HT-29 (cell line): Measurements from ENCODE around the gene VPS4B. TPM values are rescaled to one million over a fixed set of nuclear protein-coding genes. Genes with fewer than 3 reads are reported as not detected.

Experiments
- DNase-seq: peaks from one replicate; pipeline ENCODE4 v3.0.0-alpha.2; 2015; ENCODE audit warnings: low spot score
- total RNA-seq: library from RNA; depleted of rRNA; stranded (reverse); fragments of >200 nt; shearing (Covaris generic); gene quantifications from 2 replicates; pipeline ENCODE4 v1.2.3, GENCODE V29; 2014

The VPS4B gene
- total RNA-seq, 1 experiment from 2014 or later = 16.7 TPM

GRCh38 chr18:63430526-63430925 lies 8.2 kb upstream of the VPS4B start:
- DNase-seq = no peak

GRCh38 chr18:63427558-63427957 lies 5.3 kb upstream of the VPS4B start:
- DNase-seq = no peak

DNA sequence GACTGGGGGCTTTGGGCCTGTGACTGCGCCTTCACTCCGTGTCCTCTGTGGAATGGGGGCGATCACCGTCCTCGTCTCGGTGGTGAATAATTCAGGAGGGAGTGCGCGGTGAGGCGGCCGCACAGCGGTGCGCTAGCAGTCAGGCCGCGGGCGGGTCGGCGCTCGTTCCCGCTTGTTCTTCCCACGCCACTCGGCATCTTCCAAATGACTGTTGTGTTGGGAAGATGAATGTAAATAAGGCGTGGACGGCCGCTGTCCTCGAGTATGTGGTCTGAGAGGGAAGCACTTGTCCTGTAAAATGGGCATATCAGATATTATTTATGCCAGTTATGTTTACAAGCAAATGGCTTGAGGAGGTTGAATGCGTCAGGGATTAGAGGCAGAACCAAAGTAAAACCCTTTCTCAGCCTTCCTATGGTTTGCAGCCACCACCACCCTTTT lies 608 bp upstream of the VPS4B start:
- DNase-seq = no peak

DNA sequence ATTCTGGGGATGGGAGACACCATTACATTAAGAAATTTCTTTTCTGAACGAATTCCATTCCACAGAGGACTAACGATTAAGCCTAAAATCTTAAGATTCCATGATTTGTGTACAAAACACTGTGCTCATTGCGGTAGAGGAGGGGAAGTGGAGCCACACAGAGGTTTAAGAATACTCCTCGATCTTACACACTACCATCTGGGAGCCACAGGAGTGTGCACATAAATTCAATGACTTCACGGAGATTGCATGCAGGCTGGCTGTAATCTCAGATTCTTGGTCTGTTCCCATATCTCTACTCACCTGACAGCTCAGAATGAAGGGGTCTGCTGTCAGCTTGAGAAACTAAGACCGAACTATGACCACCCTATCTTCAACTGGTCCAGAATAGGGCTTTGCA lies 762 bp downstream of the VPS4B start:
- DNase-seq = no peak

GRCh38 chr18:63412953-63413352 lies 9.3 kb downstream of the VPS4B start:
- no peak for DNase-seq

DNA sequence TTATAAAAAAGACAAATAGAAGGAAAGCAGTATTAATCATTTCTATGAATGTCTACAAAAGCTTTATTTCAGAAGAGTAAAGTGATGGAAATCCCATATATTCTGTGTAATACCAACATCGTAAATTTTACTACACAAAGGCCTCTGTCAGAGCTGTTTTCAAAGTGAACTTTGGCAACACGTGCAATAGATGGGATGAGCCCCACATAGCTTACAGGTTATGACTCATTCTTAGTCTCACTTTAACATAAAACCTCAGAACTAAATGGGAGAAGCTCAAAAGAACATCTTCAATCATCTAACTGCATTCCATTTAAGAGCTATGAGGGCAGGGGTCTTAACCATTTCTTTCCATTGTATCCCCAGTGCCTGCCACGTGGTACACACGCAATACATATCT lies 11.5 kb downstream of the VPS4B start:
- DNase-seq = no peak

- no peak for DNase-seq
Observed at GRCh38 chr18:63409301-63409700, 13.0 kb downstream of the VPS4B start.

GRCh38 chr18:63407734-63408133 lies 14.5 kb downstream of the VPS4B start:
- DNase-seq = no peak

GRCh38 chr18:63405986-63406385 lies 16.3 kb downstream of the VPS4B start:
- no peak for DNase-seq

DNA sequence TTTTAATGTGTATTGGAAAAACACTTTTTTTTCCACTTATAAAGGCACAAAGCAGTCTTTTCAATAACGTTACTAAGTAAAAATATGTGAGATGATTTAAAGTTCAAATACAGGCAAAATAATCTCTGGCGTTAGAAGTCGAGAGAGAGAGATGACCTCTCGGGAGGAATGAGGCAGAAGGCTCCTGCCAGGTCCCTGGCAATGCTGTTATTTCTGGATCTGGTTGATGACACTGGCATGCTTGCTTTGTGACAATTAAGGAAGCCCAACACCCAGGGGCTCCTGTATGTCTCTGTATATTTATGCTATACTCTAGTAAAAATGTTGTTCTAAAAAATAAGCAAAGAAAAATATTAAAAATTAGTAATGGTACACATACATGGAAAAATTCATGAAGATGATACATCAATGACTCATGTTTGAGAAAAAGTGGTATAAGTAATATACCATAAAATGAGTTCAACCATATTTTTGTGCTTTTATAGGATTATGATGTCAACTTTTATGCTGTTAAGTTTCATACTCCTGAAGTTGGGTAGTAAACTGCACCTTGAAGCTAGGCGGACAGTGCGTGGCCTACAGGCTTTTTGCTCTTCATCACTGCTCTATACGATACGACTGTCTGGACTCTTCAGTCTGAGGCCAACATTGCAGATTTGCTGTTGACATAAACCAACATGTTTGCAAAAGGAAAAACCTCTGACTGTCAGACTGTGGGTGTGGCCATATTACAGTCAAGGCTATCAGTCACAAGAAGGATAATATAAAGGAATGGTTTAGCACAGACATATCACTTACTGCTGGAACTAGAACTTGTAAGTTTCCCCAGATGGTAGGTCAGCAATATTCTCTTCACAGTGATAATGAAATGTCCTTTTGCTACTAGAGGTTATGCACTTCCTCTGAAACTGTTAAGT lies 19.8 kb downstream of the VPS4B start:
- DNase-seq = no peak

GRCh38 chr18:63399300-63399699 lies 23.0 kb downstream of the VPS4B start:
- no peak for DNase-seq

DNA sequence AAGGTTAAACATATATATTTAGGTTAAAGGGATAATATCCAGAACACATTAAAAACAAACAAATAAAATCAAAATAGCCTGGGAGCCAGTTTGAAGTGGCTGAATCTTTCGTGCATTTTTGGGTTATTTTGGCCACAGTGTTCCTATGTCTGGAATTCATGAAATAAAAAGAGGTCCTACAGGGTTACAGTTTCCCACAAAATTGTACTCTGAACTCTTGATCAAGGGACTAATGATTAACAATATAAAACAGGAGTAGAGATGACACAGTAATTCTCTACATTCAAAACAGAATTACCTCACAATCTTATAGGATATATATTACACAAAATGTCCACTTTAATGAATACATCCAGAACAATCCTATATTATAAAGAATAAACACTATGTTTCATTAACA lies 24.9 kb downstream of the VPS4B start:
- DNase-seq = no peak

DNA sequence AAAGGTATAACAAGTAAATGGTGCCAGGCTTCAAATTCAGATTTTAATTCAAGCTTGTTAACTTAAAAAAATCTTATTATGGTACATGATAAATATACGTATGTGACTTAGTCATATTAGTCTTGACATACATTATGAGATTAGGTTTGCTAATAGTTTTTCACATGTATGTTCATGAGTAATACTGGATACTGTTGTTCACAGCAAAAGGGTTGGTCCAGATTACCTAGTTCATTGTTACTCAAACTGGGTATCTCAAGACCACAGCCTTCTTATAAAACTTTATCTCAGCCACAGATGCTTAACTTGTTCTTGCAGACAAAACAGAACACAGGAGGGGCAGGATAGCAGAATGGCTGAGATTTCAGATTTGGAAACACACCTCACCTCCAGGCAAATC lies 26.8 kb downstream of the VPS4B start:
- DNase-seq = no peak

DNA sequence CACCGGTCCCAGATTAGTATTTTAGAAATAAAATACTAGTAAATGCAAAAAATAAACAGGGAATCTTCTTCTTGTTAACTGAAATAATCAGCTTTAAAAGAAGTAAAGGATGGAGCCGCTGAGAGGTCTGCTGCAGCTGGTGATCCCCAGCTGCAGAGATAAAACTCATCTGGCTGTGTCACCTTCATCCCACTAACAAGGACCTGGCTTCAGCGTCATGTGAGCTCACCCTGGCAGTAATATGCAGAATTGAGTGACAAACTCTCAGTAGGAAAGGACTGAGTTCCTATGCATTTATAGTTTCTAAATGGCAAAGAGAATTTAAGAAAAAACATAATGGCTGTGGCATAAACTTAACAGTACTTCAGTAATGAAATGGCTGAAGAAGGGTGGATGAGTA lies 27.3 kb downstream of the VPS4B start:
- no peak for DNase-seq

- no peak for DNase-seq
Observed at GRCh38 chr18:63387861-63388260, 34.4 kb downstream of the VPS4B start.

DNA sequence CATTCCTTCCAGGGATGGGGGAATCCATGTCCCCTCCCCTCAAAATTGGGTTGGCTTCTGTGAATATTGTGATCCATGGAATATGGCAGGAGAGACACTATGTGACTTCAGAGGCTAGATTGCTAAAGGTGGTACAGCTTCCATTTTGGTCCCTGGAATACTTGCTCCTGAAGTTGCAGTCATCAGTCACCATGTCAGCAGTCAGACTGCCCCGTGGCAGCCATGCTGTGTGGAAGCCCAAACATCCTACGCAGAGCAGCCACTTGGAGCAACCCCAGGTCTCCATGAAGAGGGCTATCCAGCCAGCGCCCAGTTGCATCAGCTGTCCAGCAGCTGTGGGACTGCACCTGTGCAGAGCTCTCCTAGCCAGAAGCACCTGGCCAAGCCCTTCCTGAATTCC lies 39.4 kb downstream of the VPS4B start:
- DNase-seq = no peak

DNA sequence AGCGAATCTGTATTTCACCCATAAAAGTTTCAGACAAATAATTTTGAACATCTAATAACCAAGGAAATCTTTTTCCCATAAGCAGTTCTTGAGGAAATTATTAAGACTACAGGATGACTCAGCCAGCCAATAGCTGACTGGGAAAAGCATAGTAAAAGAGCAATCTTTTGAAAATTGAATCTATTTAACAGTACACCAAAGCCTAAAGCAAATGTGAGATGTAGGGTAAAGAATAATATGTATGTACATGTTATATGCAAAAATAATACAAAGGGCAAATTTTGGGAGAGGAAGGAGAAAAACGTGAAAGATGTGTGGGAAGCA lies 42.7 kb downstream of the VPS4B start:
- DNase-seq = no peak

- no peak for DNase-seq
Observed at GRCh38 chr18:63378919-63379638, 43.2 kb downstream of the VPS4B start.

DNA sequence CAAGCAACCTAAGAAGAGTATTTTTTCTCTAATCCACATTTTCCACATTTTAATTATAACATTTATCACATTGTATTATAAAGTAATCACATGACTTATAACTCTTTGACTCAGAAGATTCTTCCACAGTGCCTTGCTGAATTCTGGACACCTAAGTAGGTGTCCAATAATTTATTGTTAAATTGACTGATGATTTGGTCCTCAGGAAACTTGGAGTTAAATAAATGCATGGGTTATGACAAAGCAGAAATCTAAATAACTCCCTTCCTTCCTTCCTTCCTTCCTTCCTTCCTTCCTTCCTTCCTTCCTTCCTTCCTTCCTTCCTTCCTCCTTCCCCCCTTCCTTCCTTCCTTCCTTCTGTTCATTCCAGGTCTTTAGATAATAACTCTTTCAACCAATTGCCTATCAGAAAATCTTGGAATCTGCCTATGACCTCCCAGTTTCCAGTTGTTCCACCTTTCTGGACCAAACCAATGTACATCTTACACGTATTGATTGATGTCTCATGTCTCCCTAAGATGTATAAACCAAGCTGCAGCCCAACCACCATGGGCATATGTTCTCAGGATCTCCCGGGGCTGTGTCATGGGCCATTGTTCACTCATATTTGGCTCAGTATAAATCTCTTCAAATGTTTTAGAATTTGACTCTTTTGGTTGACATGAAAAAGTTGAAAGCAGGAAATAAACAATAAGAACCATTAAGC lies 44.8 kb downstream of the VPS4B start:
- no peak for DNase-seq

GRCh38 chr18:63376538-63376937 lies 45.7 kb downstream of the VPS4B start:
- DNase-seq = no peak

DNA sequence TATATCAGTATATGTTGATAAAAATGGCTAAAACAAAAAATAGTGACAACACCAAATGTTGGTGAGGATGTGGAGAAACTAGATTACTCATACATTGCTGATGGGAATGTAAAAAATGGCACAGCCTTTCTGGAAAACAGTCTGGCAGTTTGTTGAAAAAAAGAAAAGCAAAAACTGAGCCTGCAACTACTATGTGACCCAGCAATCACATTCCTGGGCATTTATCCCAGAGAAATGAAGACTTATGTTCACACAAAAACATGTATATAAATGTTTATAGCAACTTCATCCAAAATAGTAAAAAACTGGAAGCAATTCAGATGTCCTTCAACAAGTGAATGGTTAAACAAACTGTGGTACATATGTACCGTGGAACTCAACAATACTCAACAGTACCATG lies 47.7 kb downstream of the VPS4B start:
- no peak for DNase-seq

- DNase-seq = no peak
Observed at GRCh38 chr18:63373161-63373560, 49.1 kb downstream of the VPS4B start.
